HEK293 (cell line): Measurements from ENCODE around the gene SLC66A2.

Source experiments
- TCF7L2 ChIP-seq: IDR thresholded peaks from 2 replicates; pipeline ENCODE4 v1.6.1; 2011; ENCODE audit warnings: low read depth, mild to moderate bottlenecking, inconsistent platforms, low read length, moderate library complexity, borderline replicate concordance
- ZBTB21 ChIP-seq: fragments of 450-650 bp; formaldehyde crosslinking; IDR thresholded peaks from 2 replicates; pipeline ENCODE4 v1.5.1; 2017; ENCODE audit warnings: missing biosample characterization, missing genetic modification characterization
- ZNF629 ChIP-seq: fragments of 450-650 bp; formaldehyde crosslinking; IDR thresholded peaks from 2 replicates; pipeline ENCODE4 v1.5.1; 2017; ENCODE audit warnings: missing biosample characterization, missing genetic modification characterization
- TF ChIP-seq, protein P1 (sequence below): fragments of 450-650 bp; formaldehyde crosslinking; IDR thresholded peaks from 2 replicates; pipeline ENCODE4 v1.5.1; 2016; ENCODE audit warnings: missing biosample characterization, missing genetic modification characterization, low read depth
- TF ChIP-seq, protein P2 (sequence below): fragments of 450-650 bp; formaldehyde crosslinking; IDR thresholded peaks from 2 replicates; pipeline ENCODE4 v1.5.1; 2016; ENCODE audit warnings: missing biosample characterization, missing genetic modification characterization
- TF ChIP-seq, protein P3 (sequence below): fragments of 450-650 bp; formaldehyde crosslinking; IDR thresholded peaks from 2 replicates; pipeline ENCODE4 v1.5.1; 2016; ENCODE audit warnings: missing biosample characterization, missing genetic modification characterization
- TF ChIP-seq, protein P4 (sequence below): fragments of 450-650 bp; formaldehyde crosslinking; conservative IDR thresholded peaks from 2 replicates; pipeline ENCODE4 v1.5.1; 2016; ENCODE audit warnings: low read depth, missing biosample characterization, missing genetic modification characterization
- TF ChIP-seq, protein P5 (sequence below): fragments of 450-650 bp; formaldehyde crosslinking; IDR thresholded peaks from 2 replicates; pipeline ENCODE4 v1.5.1; 2016; ENCODE audit warnings: missing biosample characterization, missing genetic modification characterization

DNA sequence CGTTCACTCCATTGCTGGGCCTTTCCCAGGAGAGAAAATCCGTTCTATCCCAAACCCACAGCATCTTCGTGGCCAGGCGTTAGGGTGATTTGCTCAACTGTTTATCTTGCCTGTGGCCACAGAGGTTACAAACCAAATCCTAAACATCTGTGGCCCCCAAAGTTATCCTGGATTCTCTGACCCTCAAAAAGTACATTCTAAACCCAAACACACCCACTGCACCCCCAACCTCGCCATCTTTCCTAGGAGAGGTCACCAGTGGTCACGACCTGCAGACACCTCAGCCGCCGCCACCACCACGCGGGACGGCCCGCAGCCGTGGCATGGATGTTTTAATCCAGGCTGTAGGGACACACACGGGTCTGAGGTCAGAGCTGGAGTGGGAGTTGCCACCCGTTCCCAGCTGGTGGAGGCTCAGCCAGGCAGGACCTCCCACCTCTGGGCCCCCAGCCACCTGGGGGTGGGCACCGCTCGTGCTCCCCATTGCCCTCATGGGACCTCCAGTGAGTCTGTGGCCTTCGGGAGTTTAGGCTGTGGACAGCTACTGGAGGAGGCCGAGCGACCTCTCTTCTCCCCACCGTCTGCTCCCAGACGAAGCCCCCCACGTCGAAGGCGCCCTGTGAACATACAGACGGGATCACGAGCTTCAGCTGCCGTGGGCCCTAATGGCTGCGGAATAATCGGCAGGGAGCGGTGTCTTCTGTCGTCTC lies 81.7 kb downstream of the SLC66A2 start:
- TF ChIP-seq, protein P1, sequence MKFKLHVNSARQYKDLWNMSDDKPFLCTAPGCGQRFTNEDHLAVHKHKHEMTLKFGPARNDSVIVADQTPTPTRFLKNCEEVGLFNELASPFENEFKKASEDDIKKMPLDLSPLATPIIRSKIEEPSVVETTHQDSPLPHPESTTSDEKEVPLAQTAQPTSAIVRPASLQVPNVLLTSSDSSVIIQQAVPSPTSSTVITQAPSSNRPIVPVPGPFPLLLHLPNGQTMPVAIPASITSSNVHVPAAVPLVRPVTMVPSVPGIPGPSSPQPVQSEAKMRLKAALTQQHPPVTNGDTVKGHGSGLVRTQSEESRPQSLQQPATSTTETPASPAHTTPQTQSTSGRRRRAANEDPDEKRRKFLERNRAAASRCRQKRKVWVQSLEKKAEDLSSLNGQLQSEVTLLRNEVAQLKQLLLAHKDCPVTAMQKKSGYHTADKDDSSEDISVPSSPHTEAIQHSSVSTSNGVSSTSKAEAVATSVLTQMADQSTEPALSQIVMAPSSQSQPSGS (tag by site-specific recombination) = no peak
- TF ChIP-seq, protein P2, sequence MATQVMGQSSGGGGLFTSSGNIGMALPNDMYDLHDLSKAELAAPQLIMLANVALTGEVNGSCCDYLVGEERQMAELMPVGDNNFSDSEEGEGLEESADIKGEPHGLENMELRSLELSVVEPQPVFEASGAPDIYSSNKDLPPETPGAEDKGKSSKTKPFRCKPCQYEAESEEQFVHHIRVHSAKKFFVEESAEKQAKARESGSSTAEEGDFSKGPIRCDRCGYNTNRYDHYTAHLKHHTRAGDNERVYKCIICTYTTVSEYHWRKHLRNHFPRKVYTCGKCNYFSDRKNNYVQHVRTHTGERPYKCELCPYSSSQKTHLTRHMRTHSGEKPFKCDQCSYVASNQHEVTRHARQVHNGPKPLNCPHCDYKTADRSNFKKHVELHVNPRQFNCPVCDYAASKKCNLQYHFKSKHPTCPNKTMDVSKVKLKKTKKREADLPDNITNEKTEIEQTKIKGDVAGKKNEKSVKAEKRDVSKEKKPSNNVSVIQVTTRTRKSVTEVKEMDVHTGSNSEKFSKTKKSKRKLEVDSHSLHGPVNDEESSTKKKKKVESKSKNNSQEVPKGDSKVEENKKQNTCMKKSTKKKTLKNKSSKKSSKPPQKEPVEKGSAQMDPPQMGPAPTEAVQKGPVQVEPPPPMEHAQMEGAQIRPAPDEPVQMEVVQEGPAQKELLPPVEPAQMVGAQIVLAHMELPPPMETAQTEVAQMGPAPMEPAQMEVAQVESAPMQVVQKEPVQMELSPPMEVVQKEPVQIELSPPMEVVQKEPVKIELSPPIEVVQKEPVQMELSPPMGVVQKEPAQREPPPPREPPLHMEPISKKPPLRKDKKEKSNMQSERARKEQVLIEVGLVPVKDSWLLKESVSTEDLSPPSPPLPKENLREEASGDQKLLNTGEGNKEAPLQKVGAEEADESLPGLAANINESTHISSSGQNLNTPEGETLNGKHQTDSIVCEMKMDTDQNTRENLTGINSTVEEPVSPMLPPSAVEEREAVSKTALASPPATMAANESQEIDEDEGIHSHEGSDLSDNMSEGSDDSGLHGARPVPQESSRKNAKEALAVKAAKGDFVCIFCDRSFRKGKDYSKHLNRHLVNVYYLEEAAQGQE (tag by site-specific recombination) = no peak
- TF ChIP-seq, protein P3, sequence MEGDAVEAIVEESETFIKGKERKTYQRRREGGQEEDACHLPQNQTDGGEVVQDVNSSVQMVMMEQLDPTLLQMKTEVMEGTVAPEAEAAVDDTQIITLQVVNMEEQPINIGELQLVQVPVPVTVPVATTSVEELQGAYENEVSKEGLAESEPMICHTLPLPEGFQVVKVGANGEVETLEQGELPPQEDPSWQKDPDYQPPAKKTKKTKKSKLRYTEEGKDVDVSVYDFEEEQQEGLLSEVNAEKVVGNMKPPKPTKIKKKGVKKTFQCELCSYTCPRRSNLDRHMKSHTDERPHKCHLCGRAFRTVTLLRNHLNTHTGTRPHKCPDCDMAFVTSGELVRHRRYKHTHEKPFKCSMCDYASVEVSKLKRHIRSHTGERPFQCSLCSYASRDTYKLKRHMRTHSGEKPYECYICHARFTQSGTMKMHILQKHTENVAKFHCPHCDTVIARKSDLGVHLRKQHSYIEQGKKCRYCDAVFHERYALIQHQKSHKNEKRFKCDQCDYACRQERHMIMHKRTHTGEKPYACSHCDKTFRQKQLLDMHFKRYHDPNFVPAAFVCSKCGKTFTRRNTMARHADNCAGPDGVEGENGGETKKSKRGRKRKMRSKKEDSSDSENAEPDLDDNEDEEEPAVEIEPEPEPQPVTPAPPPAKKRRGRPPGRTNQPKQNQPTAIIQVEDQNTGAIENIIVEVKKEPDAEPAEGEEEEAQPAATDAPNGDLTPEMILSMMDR (tag by site-specific recombination) = no peak
- TF ChIP-seq, protein P4, sequence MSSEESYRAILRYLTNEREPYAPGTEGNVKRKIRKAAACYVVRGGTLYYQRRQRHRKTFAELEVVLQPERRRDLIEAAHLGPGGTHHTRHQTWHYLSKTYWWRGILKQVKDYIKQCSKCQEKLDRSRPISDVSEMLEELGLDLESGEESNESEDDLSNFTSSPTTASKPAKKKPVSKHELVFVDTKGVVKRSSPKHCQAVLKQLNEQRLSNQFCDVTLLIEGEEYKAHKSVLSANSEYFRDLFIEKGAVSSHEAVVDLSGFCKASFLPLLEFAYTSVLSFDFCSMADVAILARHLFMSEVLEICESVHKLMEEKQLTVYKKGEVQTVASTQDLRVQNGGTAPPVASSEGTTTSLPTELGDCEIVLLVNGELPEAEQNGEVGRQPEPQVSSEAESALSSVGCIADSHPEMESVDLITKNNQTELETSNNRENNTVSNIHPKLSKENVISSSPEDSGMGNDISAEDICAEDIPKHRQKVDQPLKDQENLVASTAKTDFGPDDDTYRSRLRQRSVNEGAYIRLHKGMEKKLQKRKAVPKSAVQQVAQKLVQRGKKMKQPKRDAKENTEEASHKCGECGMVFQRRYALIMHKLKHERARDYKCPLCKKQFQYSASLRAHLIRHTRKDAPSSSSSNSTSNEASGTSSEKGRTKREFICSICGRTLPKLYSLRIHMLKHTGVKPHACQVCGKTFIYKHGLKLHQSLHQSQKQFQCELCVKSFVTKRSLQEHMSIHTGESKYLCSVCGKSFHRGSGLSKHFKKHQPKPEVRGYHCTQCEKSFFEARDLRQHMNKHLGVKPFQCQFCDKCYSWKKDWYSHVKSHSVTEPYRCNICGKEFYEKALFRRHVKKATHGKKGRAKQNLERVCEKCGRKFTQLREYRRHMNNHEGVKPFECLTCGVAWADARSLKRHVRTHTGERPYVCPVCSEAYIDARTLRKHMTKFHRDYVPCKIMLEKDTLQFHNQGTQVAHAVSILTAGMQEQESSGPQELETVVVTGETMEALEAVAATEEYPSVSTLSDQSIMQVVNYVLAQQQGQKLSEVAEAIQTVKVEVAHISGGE (tag by site-specific recombination) = no peak
- TF ChIP-seq, protein P5, sequence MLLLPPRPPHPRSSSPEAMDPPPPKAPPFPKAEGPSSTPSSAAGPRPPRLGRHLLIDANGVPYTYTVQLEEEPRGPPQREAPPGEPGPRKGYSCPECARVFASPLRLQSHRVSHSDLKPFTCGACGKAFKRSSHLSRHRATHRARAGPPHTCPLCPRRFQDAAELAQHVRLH (tag by site-specific recombination) = no peak
- no peak for TF ChIP-seq ZNF629 (tag by site-specific recombination)
- no peak for TF ChIP-seq TCF7L2
- TF ChIP-seq ZBTB21 (tag by site-specific recombination) = no peak
